ENCODE measurements around the gene PARD3B. TPM values are rescaled to one million over a fixed set of nuclear protein-coding genes. Genes with fewer than 3 reads are reported as not detected.

Gene PARD3B
- total RNA-seq, 1 experiment from 2014 or later, result 6.4 TPM

GRCh38 chr2:205043285-205043684, 498.0 kb downstream of the PARD3B start:
- no peaks in the 10 kb centered on the region for H3K79me2 ChIP-seq (ENCODE audit: insufficient read depth, low read length)
- no peaks in the 10 kb centered on the region for H3K79me1 ChIP-seq (ENCODE audit: insufficient read depth, low read depth, low read length, poor library complexity, severe bottlenecking)
- peaks cover 0 to 5% (median 3%) of the 10 kb centered on the region in 3 experiments; a peak in 2 of 7 replicates for H3K36me3 Mint-ChIP-seq (ENCODE audit: insufficient read depth in 1 of 3, low read depth in 3 of 3)
- H3T11ph ChIP-seq (ENCODE audit: low read length), result no peak overlapping the region
- H3K4me1 Mint-ChIP-seq, result peaks cover 22 to 30% of the 10 kb centered on the region in 2 experiments
- no peak overlapping the region for H3K4me3 Mint-ChIP-seq
- no peaks in the 10 kb centered on the region for H3K9me3 ChIP-seq (ENCODE audit: control insufficient read depth, low read depth, low read length)
- H4K8ac ChIP-seq (replicated peaks; ENCODE audit: insufficient read length, low read depth, low read length), result no peak overlapping the region
- no peak overlapping the region for H3K18ac ChIP-seq (ENCODE audit: insufficient read length, low read depth, low read length)
- H3K4me2 ChIP-seq (ENCODE audit: insufficient read depth, insufficient read length, low read length), result no peak overlapping the region
- no peak overlapping the region for H4K5ac ChIP-seq (ENCODE audit: insufficient read length, low read depth, low read length)
- H2BK12ac ChIP-seq (ENCODE audit: insufficient read length, low read depth, low read length), result no peak overlapping the region
- no peak overlapping the region for H3K27ac Mint-ChIP-seq
- H4K20me1 ChIP-seq (ENCODE audit: control insufficient read depth, insufficient read depth, insufficient read length), result no peaks in the 10 kb centered on the region
- H3K9ac ChIP-seq (ENCODE audit: extremely low read depth, insufficient read length, low read length), result no peak overlapping the region
- H4K91ac ChIP-seq (ENCODE audit: insufficient read length, low read depth, low read length), result no peak overlapping the region
- no peak for TF ChIP-seq CTCF (conservative IDR thresholded peaks at IDR 0.05)
- no peaks in the 10 kb centered on the region for H3K23me2 ChIP-seq (ENCODE audit: insufficient read length, low read depth, low read length, poor library complexity, severe bottlenecking)
- no peak overlapping the region for H2BK15ac ChIP-seq (ENCODE audit: low read depth, low read length)
- H2BK20ac ChIP-seq (ENCODE audit: low read depth, low read length, poor library complexity, severe bottlenecking), result no peak overlapping the region
- H2BK120ac ChIP-seq (ENCODE audit: low read depth, low read length, poor library complexity, severe bottlenecking), result no peak overlapping the region
- no peaks in the 10 kb centered on the region for H3K4me1 ChIP-seq (ENCODE audit: insufficient read depth, low read length)
- no peak overlapping the region for H3K56ac ChIP-seq (ENCODE audit: insufficient read length, low read depth, low read length)
- no peak overlapping the region for H2AFZ ChIP-seq (ENCODE audit: low read length)
- H3K27me3 Mint-ChIP-seq (ENCODE audit: low read depth), result no peaks in the 10 kb centered on the region
- H3K4ac ChIP-seq (ENCODE audit: low read depth, low read length), result no peak overlapping the region
- no peak overlapping the region for H2BK5ac ChIP-seq (ENCODE audit: insufficient read length, low read length)
- no peak overlapping the region for H3K14ac ChIP-seq (ENCODE audit: insufficient read depth, low read length)
- no peaks in the 10 kb centered on the region for H3K27me3 ChIP-seq (ENCODE audit: insufficient read depth, low read length)
- DNase-seq, result no peak
- no peak overlapping the region for H3K27ac ChIP-seq (ENCODE audit: insufficient read length, low read depth, low read length)
- no peak overlapping the region for H2AK5ac ChIP-seq (ENCODE audit: insufficient read length, low read length)
- H3K9me3 Mint-ChIP-seq, result peaks cover 4% of the 10 kb centered on the region in 2 experiments; a peak in 2 of 5 replicates
- no peak overlapping the region for H3K23ac ChIP-seq (ENCODE audit: insufficient read length, low read depth, low read length)

Data from H9 (cell line).